K562 (cell line): Measurements from ENCODE around the gene LIFR. TPM values are rescaled to one million over a fixed set of nuclear protein-coding genes. Genes with fewer than 3 reads are reported as not detected.

ENCODE experiments used
- CBX3 ChIP-seq, 2 experiments: IDR thresholded peaks; 1 replicate in 1 of 2; 2 replicates in 1 of 2; pipeline ENCODE4 v1.6.1; 2012; ENCODE audit warnings: inconsistent platforms in 2 of 2, low read length in 2 of 2, borderline replicate concordance in 1 of 2, control low read depth in 1 of 2
- CEBPG ChIP-seq, 3 experiments: fragments of 200-800 bp in 1 of 3; sonication (Bioruptor generic) in 1 of 3; sonication (generic) in 1 of 3; formaldehyde crosslinking in 1 of 3; IDR thresholded peaks in 2 of 3; conservative IDR thresholded peaks in 1 of 3; 2 replicates each; pipeline versions ENCODE4 v1.6.1 to v1.8.0; 2016 to 2022; ENCODE audit warnings: missing compliant biosample characterization in 2 of 3, missing genetic modification characterization in 2 of 3, mild to moderate bottlenecking in 1 of 3, missing genetic modification reagents in 1 of 3
- CTCFL ChIP-seq: IDR thresholded peaks from 2 replicates; pipeline ENCODE4 v1.6.1; 2011; ENCODE audit warnings: borderline replicate concordance, low read depth, mild to moderate bottlenecking, moderate library complexity, low read length; ENCODE audit not compliant: insufficient read depth, poor library complexity, severe bottlenecking
- ESRRB ChIP-seq: fragments of 250-450 bp; sonication (Bioruptor Pico); IDR thresholded peaks from 2 replicates; pipeline ENCODE4 v1.5.0; 2020; ENCODE audit warnings: mild to moderate bottlenecking, moderate library complexity, borderline replicate concordance
- GATAD2B ChIP-seq: fragments of 450-650 bp; IDR thresholded peaks from 2 replicates; pipeline ENCODE4 v1.6.1; 2017; ENCODE audit warnings: mild to moderate bottlenecking, borderline replicate concordance
- HMG20A ChIP-seq: fragments of 450-650 bp; formaldehyde crosslinking; conservative IDR thresholded peaks from 2 replicates; pipeline ENCODE4 v1.4.0; 2020; ENCODE audit warnings: mild to moderate bottlenecking, mixed read lengths
- ID3 ChIP-seq, 2 experiments: fragments of 250-450 bp in 1 of 2; fragments of 450-650 bp in 1 of 2; sonication (Bioruptor Pico) in 1 of 2; IDR thresholded peaks; 2 replicates each; pipeline versions ENCODE4 v1.6.1 to v1.8.0; 2016 to 2021; ENCODE audit warnings: mild to moderate bottlenecking in 2 of 2, moderate library complexity in 2 of 2, missing compliant biosample characterization in 1 of 2, missing genetic modification characterization in 1 of 2
- KDM2B ChIP-seq: fragments of 250-450 bp; sonication (Bioruptor Pico); IDR thresholded peaks from 2 replicates; pipeline ENCODE4 v1.8.0; 2021; ENCODE audit warnings: mild to moderate bottlenecking, moderate library complexity
- NCOR1 ChIP-seq: fragments of 450-650 bp; IDR thresholded peaks from 2 replicates; pipeline ENCODE4 v1.6.1; 2016; ENCODE audit warnings: mild to moderate bottlenecking, moderate library complexity
- NR4A1 ChIP-seq, 2 experiments: fragments of 250-450 bp in 1 of 2; fragments of 450-650 bp in 1 of 2; sonication (Bioruptor Pico) in 1 of 2; IDR thresholded peaks; 2 replicates each; pipeline versions ENCODE4 v1.4.0 to v1.6.1; 2016 to 2020; ENCODE audit warnings: mild to moderate bottlenecking in 2 of 2, missing compliant biosample characterization in 1 of 2, missing genetic modification characterization in 1 of 2, moderate library complexity in 1 of 2
- PRDM10 ChIP-seq: fragments of 450-650 bp; IDR thresholded peaks from 2 replicates; pipeline ENCODE4 v1.6.1; 2018; ENCODE audit not compliant: partially characterized antibody
- SAFB2 ChIP-seq: fragments of 200-400 bp; formaldehyde crosslinking; IDR thresholded peaks from 2 replicates; pipeline ENCODE4 v1.6.1; 2018; ENCODE audit warnings: borderline replicate concordance, low read length, low read depth, moderate library complexity; ENCODE audit not compliant: severe bottlenecking
- SMAD3 ChIP-seq: fragments of 450-650 bp; formaldehyde crosslinking; conservative IDR thresholded peaks from 2 replicates; pipeline ENCODE4 v1.4.0; 2020; ENCODE audit warnings: mild to moderate bottlenecking
- TBL1XR1 ChIP-seq, 2 experiments: IDR thresholded peaks; 2 replicates each; pipeline ENCODE4 v1.6.1; 2012; ENCODE audit warnings: improper control_type of control experiment in 2 of 2, low read length in 2 of 2, mild to moderate bottlenecking in 1 of 2
- TCF7 ChIP-seq: sonication (generic); IDR thresholded peaks from 2 replicates; pipeline ENCODE4 v1.6.1; 2016; ENCODE audit warnings: antibody characterized with exemption, borderline replicate concordance
- TCF7L2 ChIP-seq: fragments of 150-350 bp; IDR thresholded peaks from 2 replicates; pipeline ENCODE4 v1.6.1; 2016; ENCODE audit warnings: low read depth, mild to moderate bottlenecking, low read length, moderate library complexity
- TEAD4 ChIP-seq, 2 experiments: sonication (generic) in 1 of 2; formaldehyde crosslinking in 1 of 2; IDR thresholded peaks; 2 replicates each; pipeline versions ENCODE4 v1.6.1 to v1.8.0; 2012 to 2022; ENCODE audit warnings: borderline replicate concordance in 1 of 2, inconsistent platforms in 1 of 2, low read length in 1 of 2, mild to moderate bottlenecking in 1 of 2, missing genetic modification reagents in 1 of 2
- ZFPM2 ChIP-seq: fragments of 250-450 bp; sonication (Bioruptor Pico); IDR thresholded peaks from 2 replicates; pipeline ENCODE4 v1.5.1; 2022; ENCODE audit warnings: mild to moderate bottlenecking
- ZNF384 ChIP-seq: IDR thresholded peaks from 2 replicates; pipeline ENCODE4 v1.6.1; 2012; ENCODE audit warnings: low read depth, low read length, improper control_type of control experiment
- ZNF766 ChIP-seq: fragments of 200-800 bp; sonication (Bioruptor generic); conservative IDR thresholded peaks from 2 replicates; pipeline ENCODE4 v1.6.1; 2016; ENCODE audit warnings: missing genetic modification characterization, missing compliant biosample characterization
- polyA plus RNA-seq, 8 experiments: library from polyadenylated mRNA; depleted of rRNA in 4 of 8; stranded (reverse) in 5 of 8; unstranded in 3 of 8; fragments of >200 nt; fragmentation: Nextera tagmentation in 2 of 8; fragmentation: Illumina TruSeq in 1 of 8; extraction: Ambion mirVana in 2 of 8; extraction: Trizol in 1 of 8; gene quantifications; 2 replicates each; pipeline versions ENCODE4 v1.2.1 to v1.2.3, GENCODE V29; 2011 to 2014; ENCODE audit warnings: inconsistent platforms in 1 of 8, missing spikeins in 1 of 8
- total RNA-seq, 7 experiments: library from RNA; depleted of rRNA in 6 of 7; stranded (reverse); fragments of >200 nt in 6 of 7; fragmentation: Illumina TruSeq in 2 of 7; extraction: Trizol in 2 of 7; gene quantifications; 2 replicates each; pipeline versions ENCODE4 v1.2.1 to v1.2.3, GENCODE V29; 2011 to 2021; ENCODE audit warnings: low replicate concordance in 1 of 7

The LIFR gene
- total and polyA plus RNA-seq, 9 of the 15 experiments (the other 6 are each of a cell fraction or from before 2014, with no cell fraction given), result 0.43 to 5.7 (median 3.3) TPM

GRCh38 chr5:38556599-38557307, at the start of gene LIFR (continued):
- TF ChIP-seq SAFB2 (no peak), ZFPM2 (CRISPR knock-in tag) (no peak), KDM2B (CRISPR knock-in tag) (peak; percentile 66; the same call in 1 of the 2 replicates), TEAD4 (IDR thresholded peaks at IDR 0.05; ENCODE audit: low read length) (no peak), TEAD4 (CRISPR knock-in tag; IDR thresholded peaks at IDR 0.05; ENCODE audit: borderline replicate concordance) (no peak), ZNF384 (no peak), HMG20A (CRISPR knock-in tag) (no peak), CTCFL (no peak), GATAD2B (no peak), CEBPG (CRISPR knock-in tag; IDR thresholded peaks at IDR 0.05) (no peak), CEBPG (tag; conservative IDR thresholded peaks at IDR 0.05 in 1 of 2, IDR thresholded peaks at IDR 0.05 in 1 of 2) (no peak), NR4A1 (CRISPR knock-in tag; IDR thresholded peaks at IDR 0.05) (no peak), NR4A1 (tag; IDR thresholded peaks at IDR 0.05) (0 out of 2 replicates have a peak, but pooled peaks have one; percentile 20), ESRRB (no peak), PRDM10 (no peak), ID3 (CRISPR knock-in tag; IDR thresholded peaks at IDR 0.05) (no peak), ID3 (tag; IDR thresholded peaks at IDR 0.05) (peak; percentile 45; the same call in 1 of the 2 replicates), CBX3 (IDR thresholded peaks at IDR 0.05; ENCODE audit: borderline replicate concordance in 1 of 2, low read length in 2 of 2) (no peak), SMAD3 (CRISPR knock-in tag) (no peak), NCOR1 (no peak), TBL1XR1 (IDR thresholded peaks at IDR 0.05; ENCODE audit: low read length in 2 of 2) (no peak), TCF7L2 (no peak), TCF7 (no peak), ZNF766 (CRISPR knock-in tag) (peak; percentile 93)
